T-helper 1 cell (primary cell): ENCODE results near the gene EVC2.

Source experiments
- DNase-seq, 5 donors: peaks; one replicate each; pipeline ENCODE4 v3.0.0-alpha.2; 2012 to 2020

The EVC2 gene

GRCh38 chr4:5678977-5679376, 29.4 kb downstream of the EVC2 start:
- DNase-seq = no peak

GRCh38 chr4:5676763-5677162, 31.6 kb downstream of the EVC2 start:
- no peak for DNase-seq

GRCh38 chr4:5666741-5667140, 41.6 kb downstream of the EVC2 start:
- no peak for DNase-seq

- DNase-seq = no peak
Measured at GRCh38 chr4:5664778-5665177, 43.6 kb downstream of the EVC2 start.

- DNase-seq = no peak
Measured at GRCh38 chr4:5662555-5662954, 45.8 kb downstream of the EVC2 start.

GRCh38 chr4:5661237-5661636, 47.1 kb downstream of the EVC2 start:
- DNase-seq = no peak

- DNase-seq = no peak
Measured at GRCh38 chr4:5660185-5660584, 48.2 kb downstream of the EVC2 start.

- no peak for DNase-seq
Measured at GRCh38 chr4:5658974-5659373, 49.4 kb downstream of the EVC2 start.

- no peak for DNase-seq
Measured at GRCh38 chr4:5656415-5656814, 51.9 kb downstream of the EVC2 start.

GRCh38 chr4:5654791-5655190, 53.6 kb downstream of the EVC2 start:
- no peak for DNase-seq

GRCh38 chr4:5651089-5651488, 57.3 kb downstream of the EVC2 start:
- DNase-seq = no peak

- DNase-seq = no peak
Measured at GRCh38 chr4:5650040-5650439, 58.3 kb downstream of the EVC2 start.

GRCh38 chr4:5647351-5647750, 61.0 kb downstream of the EVC2 start:
- no peak for DNase-seq

GRCh38 chr4:5640096-5640495, 68.3 kb downstream of the EVC2 start:
- no peak for DNase-seq

GRCh38 chr4:5639556-5639955, 68.8 kb downstream of the EVC2 start:
- no peak for DNase-seq

- no peak for DNase-seq
Measured at GRCh38 chr4:5638976-5639375, 69.4 kb downstream of the EVC2 start.

GRCh38 chr4:5638316-5638715, 70.0 kb downstream of the EVC2 start:
- no peak for DNase-seq

GRCh38 chr4:5636766-5637670, 71.3 kb downstream of the EVC2 start:
- no peak for DNase-seq

- DNase-seq = no peak
Measured at GRCh38 chr4:5635826-5636195, 72.5 kb downstream of the EVC2 start.

GRCh38 chr4:5632571-5632970, 75.8 kb downstream of the EVC2 start:
- DNase-seq = no peak

- no peak for DNase-seq
Measured at GRCh38 chr4:5632066-5632440, 76.3 kb downstream of the EVC2 start.

GRCh38 chr4:5631352-5632065, 76.8 kb downstream of the EVC2 start:
- DNase-seq = no peak

- DNase-seq = no peak
Measured at GRCh38 chr4:5630762-5631161, 77.6 kb downstream of the EVC2 start.

- no peak for DNase-seq
Measured at GRCh38 chr4:5629542-5629941, 78.8 kb downstream of the EVC2 start.
